HG03280 (cell line): ENCODE measurements around the gene KRT76.

Experiments used
- ATAC-seq: cut with Tn5 transposase; IDR thresholded peaks from one replicate; pipeline ENCODE4 v1.9.1; 2021; ENCODE audit warnings: mild to moderate bottlenecking, moderate library complexity; ENCODE audit not compliant: unreplicated experiment

Gene KRT76

GRCh38 chr12:52813885-52814709, 37.0 kb upstream of the KRT76 start, which contains the start of gene KRT4:
TSS of gene KRT4 (minus strand) at chr12:52814116. CDS start at chr12:52814058, 58 bp downstream.
- ATAC-seq, result no peak

GRCh38 chr12:52813203-52813819, 36.2 kb upstream of the KRT76 start:
- ATAC-seq, result no peak

GRCh38 chr12:52812749-52813148, 35.6 kb upstream of the KRT76 start:
- no peak for ATAC-seq

GRCh38 chr12:52812073-52812400, 34.9 kb upstream of the KRT76 start:
- no peak for ATAC-seq

GRCh38 chr12:52811191-52812072, 34.3 kb upstream of the KRT76 start:
- no peak for ATAC-seq

- ATAC-seq, result no peak
Measured at GRCh38 chr12:52810554-52810953, 33.4 kb upstream of the KRT76 start.

- no peak for ATAC-seq
Measured at GRCh38 chr12:52809166-52809565, 32.0 kb upstream of the KRT76 start.

- ATAC-seq, result no peak
Measured at GRCh38 chr12:52808573-52809160, 31.5 kb upstream of the KRT76 start.

GRCh38 chr12:52807544-52808470, 30.7 kb upstream of the KRT76 start:
- no peak for ATAC-seq

- ATAC-seq, result no peak
Measured at GRCh38 chr12:52806821-52807543, 29.8 kb upstream of the KRT76 start.

GRCh38 chr12:52806169-52806811, 29.1 kb upstream of the KRT76 start:
- ATAC-seq, result no peak

- ATAC-seq, result no peak
Measured at GRCh38 chr12:52805739-52806138, 28.6 kb upstream of the KRT76 start.

GRCh38 chr12:52805000-52805399, 27.9 kb upstream of the KRT76 start:
- no peak for ATAC-seq

- no peak for ATAC-seq
Measured at GRCh38 chr12:52802442-52802841, 25.3 kb upstream of the KRT76 start.

GRCh38 chr12:52801773-52802172, 24.6 kb upstream of the KRT76 start:
- ATAC-seq, result no peak

GRCh38 chr12:52800259-52800917, 23.2 kb upstream of the KRT76 start:
- ATAC-seq, result no peak

- no peak for ATAC-seq
Measured at GRCh38 chr12:52799505-52800211, 22.5 kb upstream of the KRT76 start.
